ENCODE results near the gene KIF5C.

DNA sequence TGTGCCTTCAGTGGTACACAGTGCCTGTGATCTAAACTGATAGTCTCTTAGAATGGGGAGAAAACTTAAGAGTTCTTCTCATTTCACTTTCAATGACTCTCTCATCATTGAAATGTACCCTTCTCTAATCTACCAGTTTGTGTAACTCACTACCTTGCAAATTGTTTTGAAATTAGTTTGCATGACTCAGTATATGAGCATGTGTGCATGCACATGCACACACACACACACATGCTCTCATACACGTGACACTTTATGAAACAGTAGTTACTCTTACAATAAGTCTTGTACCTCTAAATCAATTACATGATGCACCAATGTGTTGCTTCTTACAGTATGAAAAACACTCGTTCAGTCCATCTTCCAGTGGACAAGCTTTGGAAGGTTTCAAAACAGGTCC is 174.1 kb downstream of the KIF5C start:
- no peak for TF ChIP-seq POLR2A (IDR thresholded peaks at IDR 0.05)
- TF ChIP-seq, protein P1, sequence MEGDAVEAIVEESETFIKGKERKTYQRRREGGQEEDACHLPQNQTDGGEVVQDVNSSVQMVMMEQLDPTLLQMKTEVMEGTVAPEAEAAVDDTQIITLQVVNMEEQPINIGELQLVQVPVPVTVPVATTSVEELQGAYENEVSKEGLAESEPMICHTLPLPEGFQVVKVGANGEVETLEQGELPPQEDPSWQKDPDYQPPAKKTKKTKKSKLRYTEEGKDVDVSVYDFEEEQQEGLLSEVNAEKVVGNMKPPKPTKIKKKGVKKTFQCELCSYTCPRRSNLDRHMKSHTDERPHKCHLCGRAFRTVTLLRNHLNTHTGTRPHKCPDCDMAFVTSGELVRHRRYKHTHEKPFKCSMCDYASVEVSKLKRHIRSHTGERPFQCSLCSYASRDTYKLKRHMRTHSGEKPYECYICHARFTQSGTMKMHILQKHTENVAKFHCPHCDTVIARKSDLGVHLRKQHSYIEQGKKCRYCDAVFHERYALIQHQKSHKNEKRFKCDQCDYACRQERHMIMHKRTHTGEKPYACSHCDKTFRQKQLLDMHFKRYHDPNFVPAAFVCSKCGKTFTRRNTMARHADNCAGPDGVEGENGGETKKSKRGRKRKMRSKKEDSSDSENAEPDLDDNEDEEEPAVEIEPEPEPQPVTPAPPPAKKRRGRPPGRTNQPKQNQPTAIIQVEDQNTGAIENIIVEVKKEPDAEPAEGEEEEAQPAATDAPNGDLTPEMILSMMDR (IDR thresholded peaks at IDR 0.05): no peak

All from body of pancreas (tissue), 4 donors.